Measurements from ENCODE around the gene CDK5R2. TPM values are rescaled to one million over a fixed set of nuclear protein-coding genes. Genes with fewer than 3 reads are reported as not detected.
A peak's percentile ranks its signal among the peaks of the same experiment; 100 is the strongest.

Gene CDK5R2
- total and polyA plus RNA-seq, 2 of the 13 experiments (the other 11 are each of a cell fraction or from before 2014, with no cell fraction given) = not detected

DNA sequence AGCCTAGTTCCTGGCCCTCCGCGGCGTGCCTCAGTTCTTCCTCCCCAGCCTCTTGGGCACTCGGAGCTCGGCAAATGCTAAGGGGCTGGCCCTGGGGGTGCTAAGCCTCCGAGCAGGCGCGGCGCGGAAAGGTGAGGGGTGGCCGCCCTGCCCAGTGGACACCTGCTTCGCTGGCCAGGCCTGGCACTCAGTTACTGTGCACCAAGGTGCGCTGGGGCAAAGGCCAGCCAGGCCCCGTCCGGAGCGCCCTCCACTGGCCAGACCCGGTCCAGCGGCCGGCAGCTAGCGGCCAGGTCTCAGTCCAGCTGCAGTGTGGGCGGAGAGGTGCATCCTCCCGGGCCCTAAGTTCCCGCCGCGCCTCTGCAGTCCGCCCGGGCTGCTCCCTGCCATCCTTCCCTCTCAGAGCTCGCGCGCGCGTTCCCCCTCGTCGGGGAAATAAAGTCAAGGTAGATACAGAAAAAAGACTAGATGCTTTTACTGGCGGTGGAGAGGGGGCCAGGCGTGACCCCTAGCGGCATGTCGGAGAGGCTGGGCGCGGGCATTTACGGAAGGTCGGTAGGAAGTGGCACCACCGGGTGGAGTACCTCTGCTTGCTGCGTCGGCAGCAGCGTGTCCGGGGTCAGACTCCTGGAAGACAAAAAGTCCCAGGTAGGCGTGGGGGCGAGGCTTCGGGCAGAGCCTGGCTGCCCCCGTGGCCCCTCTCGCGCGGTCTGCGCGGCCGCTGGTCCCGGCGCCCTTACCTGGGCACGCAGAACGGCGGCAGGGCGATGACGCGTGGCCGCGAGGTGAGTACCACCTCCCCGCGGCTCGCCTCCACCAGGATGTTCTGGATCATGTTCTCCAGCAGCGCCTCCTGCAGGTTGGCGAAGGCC, 43.2 kb downstream of the CDK5R2 start (continued):
- TF ChIP-seq, protein P1, sequence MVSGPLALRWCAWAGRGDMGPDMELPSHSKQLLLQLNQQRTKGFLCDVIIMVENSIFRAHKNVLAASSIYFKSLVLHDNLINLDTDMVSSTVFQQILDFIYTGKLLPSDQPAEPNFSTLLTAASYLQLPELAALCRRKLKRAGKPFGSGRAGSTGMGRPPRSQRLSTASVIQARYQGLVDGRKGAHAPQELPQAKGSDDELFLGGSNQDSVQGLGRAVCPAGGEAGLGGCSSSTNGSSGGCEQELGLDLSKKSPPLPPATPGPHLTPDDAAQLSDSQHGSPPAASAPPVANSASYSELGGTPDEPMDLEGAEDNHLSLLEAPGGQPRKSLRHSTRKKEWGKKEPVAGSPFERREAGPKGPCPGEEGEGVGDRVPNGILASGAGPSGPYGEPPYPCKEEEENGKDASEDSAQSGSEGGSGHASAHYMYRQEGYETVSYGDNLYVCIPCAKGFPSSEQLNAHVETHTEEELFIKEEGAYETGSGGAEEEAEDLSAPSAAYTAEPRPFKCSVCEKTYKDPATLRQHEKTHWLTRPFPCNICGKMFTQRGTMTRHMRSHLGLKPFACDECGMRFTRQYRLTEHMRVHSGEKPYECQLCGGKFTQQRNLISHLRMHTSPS (CRISPR knock-in tag; IDR thresholded peaks at IDR 0.05; ENCODE audit: low read depth) = peak; percentile 65
- TF ChIP-seq, protein P2, sequence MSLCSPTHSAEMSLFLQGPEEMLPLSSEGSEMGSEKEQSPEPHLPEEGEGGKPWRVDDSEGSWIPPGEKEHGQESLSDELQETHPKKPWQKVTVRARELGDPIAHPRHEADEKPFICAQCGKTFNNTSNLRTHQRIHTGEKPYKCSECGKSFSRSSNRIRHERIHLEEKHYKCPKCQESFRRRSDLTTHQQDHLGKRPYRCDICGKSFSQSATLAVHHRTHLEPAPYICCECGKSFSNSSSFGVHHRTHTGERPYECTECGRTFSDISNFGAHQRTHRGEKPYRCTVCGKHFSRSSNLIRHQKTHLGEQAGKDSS (CRISPR knock-in tag; IDR thresholded peaks at IDR 0.05; ENCODE audit: borderline replicate concordance, low read depth) = peak; percentile 0; the same call in 1 of the 2 replicates
- TF ChIP-seq ZNF30 (CRISPR knock-in tag; IDR thresholded peaks at IDR 0.05) (no peak), ZNF264 (CRISPR knock-in tag; IDR thresholded peaks at IDR 0.05) (no peak), EP300 (IDR thresholded peaks at IDR 0.05; ENCODE audit: low read depth in 2 of 2, low read length in 2 of 2) (no peak), EP300 (CRISPR knock-in tag; IDR thresholded peaks at IDR 0.05; ENCODE audit: borderline replicate concordance) (no peak), ZNF383 (CRISPR knock-in tag; IDR thresholded peaks at IDR 0.05; ENCODE audit: borderline replicate concordance) (no peak), ZNF333 (CRISPR knock-in tag; IDR thresholded peaks at IDR 0.05; ENCODE audit: borderline replicate concordance) (no peak), BCL6 (CRISPR knock-in tag; IDR thresholded peaks at IDR 0.05) (0 out of 2 replicates have a peak, but pooled peaks have one; percentile 48), HNRNPL (IDR thresholded peaks at IDR 0.05; ENCODE audit: low read depth, low read length) (peak; percentile 81; the same call in 1 of the 2 replicates), U2AF1 (optimal IDR thresholded peaks at IDR 0.05; ENCODE audit: low read depth, low read length) (peak; percentile 30), ZNF432 (CRISPR knock-in tag; IDR thresholded peaks at IDR 0.05; ENCODE audit: borderline replicate concordance) (no peak), MAZ (IDR thresholded peaks at IDR 0.05; ENCODE audit: borderline replicate concordance, low read depth, low read length) (peak; percentile 82; the same call in 1 of the 2 replicates), MAZ (CRISPR knock-in tag; IDR thresholded peaks at IDR 0.05; ENCODE audit: low read depth) (0 out of 2 replicates have a peak, but pooled peaks have one; percentile 14), JARID2 (CRISPR knock-in tag; IDR thresholded peaks at IDR 0.05; ENCODE audit: insufficient replicate concordance) (peak; percentile 17), MXI1 (IDR thresholded peaks at IDR 0.05; ENCODE audit: borderline replicate concordance, low read depth, low read length) (peak; percentile 39; the same call in 1 of the 3 replicates), DMAP1 (CRISPR knock-in tag; IDR thresholded peaks at IDR 0.05) (0 out of 2 replicates have a peak, but pooled peaks have one; percentile 11)
- TF ChIP-seq, protein P3, sequence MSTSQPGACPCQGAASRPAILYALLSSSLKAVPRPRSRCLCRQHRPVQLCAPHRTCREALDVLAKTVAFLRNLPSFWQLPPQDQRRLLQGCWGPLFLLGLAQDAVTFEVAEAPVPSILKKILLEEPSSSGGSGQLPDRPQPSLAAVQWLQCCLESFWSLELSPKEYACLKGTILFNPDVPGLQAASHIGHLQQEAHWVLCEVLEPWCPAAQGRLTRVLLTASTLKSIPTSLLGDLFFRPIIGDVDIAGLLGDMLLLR (CRISPR knock-in tag; IDR thresholded peaks at IDR 0.05) = 0 out of 2 replicates have a peak, but pooled peaks have one; percentile 34
- TF ChIP-seq, protein P4, sequence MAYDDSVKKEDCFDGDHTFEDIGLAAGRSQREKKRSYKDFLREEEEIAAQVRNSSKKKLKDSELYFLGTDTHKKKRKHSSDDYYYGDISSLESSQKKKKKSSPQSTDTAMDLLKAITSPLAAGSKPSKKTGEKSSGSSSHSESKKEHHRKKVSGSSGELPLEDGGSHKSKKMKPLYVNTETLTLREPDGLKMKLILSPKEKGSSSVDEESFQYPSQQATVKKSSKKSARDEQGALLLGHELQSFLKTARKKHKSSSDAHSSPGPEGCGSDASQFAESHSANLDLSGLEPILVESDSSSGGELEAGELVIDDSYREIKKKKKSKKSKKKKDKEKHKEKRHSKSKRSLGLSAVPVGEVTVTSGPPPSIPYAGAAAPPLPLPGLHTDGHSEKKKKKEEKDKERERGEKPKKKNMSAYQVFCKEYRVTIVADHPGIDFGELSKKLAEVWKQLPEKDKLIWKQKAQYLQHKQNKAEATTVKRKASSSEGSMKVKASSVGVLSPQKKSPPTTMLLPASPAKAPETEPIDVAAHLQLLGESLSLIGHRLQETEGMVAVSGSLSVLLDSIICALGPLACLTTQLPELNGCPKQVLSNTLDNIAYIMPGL (CRISPR knock-in tag; IDR thresholded peaks at IDR 0.05; ENCODE audit: borderline replicate concordance in 1 of 2, low read depth in 1 of 2) = peak; percentile 26 to 70
- TF ChIP-seq, protein P5, sequence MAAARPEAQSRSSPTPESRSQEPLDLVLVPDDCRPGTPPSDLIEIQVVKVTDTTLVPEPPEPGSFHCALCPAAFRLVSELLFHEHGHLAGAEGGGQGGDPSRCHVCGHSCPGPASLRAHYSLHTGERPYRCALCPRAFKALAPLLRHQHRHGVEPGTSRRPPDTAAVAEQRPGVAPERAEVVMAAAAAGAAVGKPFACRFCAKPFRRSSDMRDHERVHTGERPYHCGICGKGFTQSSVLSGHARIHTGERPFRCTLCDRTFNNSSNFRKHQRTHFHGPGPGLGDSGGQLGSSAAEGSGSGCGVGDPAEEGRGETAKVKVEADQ (CRISPR knock-in tag; IDR thresholded peaks at IDR 0.05; ENCODE audit: borderline replicate concordance) = no peak
- TF ChIP-seq, protein P6, sequence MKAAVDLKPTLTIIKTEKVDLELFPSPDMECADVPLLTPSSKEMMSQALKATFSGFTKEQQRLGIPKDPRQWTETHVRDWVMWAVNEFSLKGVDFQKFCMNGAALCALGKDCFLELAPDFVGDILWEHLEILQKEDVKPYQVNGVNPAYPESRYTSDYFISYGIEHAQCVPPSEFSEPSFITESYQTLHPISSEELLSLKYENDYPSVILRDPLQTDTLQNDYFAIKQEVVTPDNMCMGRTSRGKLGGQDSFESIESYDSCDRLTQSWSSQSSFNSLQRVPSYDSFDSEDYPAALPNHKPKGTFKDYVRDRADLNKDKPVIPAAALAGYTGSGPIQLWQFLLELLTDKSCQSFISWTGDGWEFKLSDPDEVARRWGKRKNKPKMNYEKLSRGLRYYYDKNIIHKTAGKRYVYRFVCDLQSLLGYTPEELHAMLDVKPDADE (CRISPR knock-in tag; IDR thresholded peaks at IDR 0.05) = no peak
